GM23248 (cell line): ENCODE data around the gene BAG2.

ENCODE experiments used
- EZH2 ChIP-seq: fragments of 200-600 bp; sonication (generic); IDR thresholded peaks from 2 replicates; pipeline ENCODE4 v1.6.1; 2018; ENCODE audit warnings: antibody characterized with exemption, mild to moderate bottlenecking; ENCODE audit not compliant: insufficient read depth, poor library complexity, severe bottlenecking
- EZH2phosphoT487 ChIP-seq: fragments of 200-600 bp; sonication (generic); IDR thresholded peaks from 2 replicates; pipeline ENCODE4 v1.6.1; 2018; ENCODE audit warnings: antibody characterized with exemption, moderate library complexity, mild to moderate bottlenecking, low read depth; ENCODE audit not compliant: insufficient read depth

DNA sequence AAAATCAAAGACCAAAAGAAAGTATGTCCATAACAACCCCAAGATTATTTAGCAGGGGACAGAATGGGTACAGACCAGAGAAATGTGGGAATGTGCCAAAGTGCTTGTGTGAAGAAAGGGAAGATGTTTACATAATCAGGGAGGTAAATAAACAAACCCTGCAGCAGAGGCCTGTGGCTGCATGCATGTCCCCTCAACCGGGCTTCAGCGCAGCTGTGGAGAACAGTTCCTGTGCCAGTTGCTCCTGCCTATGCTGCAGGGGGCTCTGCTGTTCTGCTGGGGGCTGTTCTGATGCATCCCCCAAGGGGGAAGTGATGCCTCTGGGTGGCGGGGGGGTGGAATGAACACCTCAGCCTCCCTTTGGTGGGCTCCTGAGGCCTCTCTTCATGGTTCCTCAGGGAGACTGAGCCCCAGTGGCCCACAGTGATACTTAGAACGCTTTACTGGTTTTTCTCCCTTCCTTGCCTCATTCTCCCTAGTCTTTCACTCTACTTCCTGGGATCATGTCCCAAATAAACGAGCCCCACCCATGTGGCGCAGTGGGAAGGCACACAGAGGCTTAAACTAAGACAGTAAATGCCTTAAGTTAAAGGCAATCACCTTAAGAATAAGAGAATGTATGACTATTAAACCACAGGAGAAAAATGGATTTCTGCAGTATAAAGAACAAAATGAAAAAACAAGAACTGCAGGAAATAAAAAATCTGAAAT lies 27.0 kb downstream of the BAG2 start:
- TF ChIP-seq EZH2 (no peak), EZH2phosphoT487 (no peak)
